IPS-NIHi7 (cell line): ENCODE results near the gene SLAMF8.

Experiments used
- DNase-seq: peaks from one replicate; pipeline ENCODE4 v3.0.0; 2012; ENCODE audit warnings: mixed read lengths; ENCODE audit errors: extremely low spot score

Gene SLAMF8

DNA sequence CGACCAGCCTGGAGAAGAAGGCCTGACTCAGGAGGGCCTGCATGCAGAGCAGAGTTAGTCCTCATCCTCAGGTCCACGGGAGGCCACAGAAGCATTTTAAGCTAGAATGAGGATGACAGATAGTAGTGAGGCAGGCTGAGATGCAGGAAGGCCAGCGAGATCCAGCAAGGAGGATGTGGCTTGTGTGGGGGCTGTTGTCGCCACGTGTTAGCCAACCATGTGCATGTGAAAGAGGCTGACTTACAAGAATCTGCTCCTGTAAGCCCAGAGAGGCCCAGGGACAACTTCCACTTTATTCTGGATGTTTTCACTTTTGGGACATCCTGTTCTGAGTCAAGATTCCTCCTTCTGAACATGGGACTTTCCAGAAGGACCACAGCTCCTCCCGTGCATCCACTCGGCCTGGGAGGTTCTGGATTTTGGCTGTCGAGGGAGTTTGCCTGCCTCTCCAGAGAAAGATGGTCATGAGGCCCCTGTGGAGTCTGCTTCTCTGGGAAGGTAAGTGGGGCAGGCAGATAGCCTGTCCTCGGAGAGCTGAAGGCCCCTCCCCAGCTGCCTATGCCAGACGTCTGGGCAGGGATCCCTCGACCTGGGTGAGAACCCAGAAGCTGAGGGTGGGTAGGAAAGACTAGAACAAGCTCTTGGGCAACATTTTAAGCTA is at the start of gene SLAMF8:
TSS of gene SLAMF8 (plus strand) at position 433 of the 661 bp plus-strand sequence. CDS start at position 459, 26 bp downstream.
- DNase-seq: no peak

DNA sequence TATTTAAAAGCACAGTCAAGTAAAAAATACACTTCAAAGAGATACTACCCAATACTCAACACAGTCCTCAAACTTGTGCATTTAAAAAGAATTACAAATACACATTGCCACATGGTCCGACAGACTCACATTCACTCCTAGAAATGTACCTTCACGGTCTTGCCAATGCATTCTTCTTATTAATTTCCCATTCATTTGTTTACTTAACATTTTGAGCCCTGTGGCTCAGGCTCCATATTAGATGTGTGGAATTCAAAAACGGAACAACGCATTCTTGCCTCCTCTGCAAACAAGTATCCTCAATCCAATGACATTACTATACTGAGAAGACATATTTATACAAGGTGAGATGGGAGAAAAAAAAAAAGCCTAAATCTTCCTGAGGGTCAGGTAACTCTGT is 48.4 kb upstream of the SLAMF8 start:
- no peak for DNase-seq

DNA sequence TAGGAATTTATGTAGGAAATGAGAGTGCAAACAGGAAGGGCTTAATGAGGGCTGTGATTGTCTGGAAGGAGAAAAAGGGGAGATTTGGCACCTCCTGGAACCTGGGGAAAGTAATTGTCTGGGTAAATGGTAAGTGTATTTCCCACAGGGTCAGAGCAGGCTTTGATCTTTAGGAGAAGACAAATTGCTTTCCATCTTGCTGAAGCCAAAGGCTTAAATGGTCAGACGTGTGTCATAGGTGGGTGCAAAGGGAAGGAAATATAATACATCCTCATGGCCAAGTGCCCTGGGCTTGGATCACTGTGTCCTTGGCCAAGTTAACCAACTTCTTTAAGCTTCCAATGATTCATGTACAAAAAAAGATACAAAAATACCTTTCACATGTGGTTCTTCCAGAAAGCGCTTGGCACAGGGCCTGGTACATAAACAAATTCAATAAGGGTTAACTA is 47.2 kb upstream of the SLAMF8 start:
- no peak for DNase-seq

DNA sequence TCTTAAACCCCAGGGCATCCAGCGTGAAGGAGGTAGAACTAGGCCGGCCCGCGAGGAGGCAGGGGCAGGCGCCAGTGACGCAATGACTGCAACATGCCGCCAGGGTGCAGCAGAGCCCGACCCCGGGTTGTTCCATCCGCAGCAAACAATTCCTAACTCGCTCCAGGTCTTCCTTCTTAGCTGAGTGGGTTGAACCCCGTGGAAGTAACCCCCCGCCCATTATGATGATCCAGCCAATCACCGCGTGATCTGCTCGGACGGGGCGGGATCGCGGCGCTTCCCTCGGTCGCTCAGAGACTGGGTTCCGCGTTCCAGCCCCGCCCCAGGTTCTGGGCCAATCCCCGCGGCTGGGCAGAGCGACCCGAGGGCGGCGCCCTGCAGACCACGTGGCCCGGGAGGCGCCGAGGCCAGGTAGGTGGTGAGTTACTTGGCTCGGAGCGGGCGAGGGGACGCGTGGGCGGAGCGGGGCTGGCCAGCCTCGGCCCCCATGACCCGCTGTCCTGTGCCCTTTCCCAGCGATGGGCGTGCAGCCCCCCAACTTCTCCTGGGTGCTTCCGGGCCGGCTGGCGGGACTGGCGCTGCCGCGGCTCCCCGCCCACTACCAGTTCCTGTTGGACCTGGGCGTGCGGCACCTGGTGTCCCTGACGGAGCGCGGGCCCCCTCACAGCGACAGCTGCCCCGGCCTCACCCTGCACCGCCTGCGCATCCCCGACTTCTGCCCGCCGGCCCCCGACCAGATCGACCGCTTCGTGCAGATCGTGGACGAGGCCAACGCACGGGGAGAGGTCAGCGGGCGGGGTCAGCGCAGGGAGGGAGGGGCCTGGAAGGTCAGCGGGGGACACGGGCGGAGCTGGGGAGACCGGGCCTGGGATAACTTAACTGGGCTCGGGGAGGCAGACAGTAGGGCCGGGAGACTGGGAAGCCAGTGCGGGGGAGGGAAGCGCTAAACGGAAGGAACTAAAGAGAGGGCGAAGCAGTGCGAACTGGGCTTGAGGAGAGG is 45.8 kb upstream of the SLAMF8 start, which contains the start of gene DUSP23:
TSS of gene DUSP23 (plus strand) at position 380 of the 1,000 bp plus-strand sequence. CDS start at position 519, 139 bp downstream.
- DNase-seq: peak; percentile 98

DNA sequence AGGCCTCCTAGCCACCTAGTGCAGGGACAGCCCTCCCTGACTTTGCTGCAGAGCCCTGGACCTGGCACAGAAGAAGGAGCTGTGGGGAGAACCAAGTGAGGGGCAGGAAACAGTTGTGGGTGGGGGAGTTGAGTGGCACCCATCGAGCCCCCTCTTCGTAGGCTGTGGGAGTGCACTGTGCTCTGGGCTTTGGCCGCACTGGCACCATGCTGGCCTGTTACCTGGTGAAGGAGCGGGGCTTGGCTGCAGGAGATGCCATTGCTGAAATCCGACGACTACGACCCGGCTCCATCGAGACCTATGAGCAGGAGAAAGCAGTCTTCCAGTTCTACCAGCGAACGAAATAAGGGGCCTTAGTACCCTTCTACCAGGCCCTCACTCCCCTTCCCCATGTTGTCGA is 44.7 kb upstream of the SLAMF8 start:
- no peak for DNase-seq

DNA sequence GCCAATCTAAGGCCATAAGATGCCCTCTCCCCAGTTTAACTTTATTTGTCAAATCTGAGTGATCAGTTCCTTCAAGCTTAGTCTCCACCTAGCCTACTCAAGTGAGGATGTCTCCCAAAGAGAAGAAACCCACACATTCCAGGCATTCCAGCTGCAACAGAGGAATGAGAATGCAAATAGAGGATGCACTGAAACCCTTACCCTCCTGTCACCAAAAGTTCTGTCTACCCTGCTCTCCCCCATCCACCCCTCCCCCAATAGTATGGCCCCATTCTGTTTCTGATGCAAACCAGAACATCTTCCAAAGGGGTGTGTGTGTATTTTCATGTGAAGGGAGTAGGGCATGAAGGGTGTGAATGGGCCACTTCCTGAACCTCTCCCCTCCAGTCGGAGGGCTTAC is 42.9 kb upstream of the SLAMF8 start:
- DNase-seq: peak; percentile 26

DNA sequence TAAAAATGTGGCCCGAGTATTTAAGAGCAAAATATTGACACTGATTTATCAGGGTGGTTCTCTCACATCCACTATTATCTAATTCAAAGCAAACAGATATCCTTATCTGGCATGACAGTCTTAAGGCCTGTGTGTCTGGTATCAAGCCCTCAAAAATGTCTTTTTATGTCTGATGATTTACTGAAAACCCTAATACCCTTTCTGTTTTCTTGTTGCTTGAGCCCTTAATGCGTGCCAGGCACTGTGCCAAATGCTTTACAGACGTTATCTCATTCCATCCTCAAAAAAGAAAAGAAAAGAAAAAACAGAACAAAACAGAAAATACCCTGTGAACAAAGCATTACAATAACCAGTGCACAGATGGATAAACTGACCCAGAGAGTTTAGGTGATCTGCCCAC is 40.2 kb upstream of the SLAMF8 start:
- no peak for DNase-seq

DNA sequence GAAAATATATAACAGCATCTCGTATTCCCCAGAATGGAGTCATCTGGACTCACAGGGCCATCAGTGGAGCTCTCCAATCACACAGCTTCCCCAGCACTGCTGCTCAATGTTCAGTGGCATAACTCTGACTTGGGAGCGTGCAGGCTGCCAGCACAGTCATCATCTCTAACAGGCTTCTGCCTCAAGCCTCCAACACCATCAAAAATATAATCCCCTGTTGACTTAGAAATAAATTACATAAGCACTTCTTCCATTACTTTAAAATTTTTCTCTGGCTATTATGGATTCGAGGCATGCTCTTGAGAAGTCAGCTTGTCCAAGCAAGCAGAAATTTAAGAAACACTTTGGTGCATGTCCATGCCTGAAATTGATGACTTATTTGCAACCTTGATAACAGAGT is 39.7 kb upstream of the SLAMF8 start:
- no peak for DNase-seq

DNA sequence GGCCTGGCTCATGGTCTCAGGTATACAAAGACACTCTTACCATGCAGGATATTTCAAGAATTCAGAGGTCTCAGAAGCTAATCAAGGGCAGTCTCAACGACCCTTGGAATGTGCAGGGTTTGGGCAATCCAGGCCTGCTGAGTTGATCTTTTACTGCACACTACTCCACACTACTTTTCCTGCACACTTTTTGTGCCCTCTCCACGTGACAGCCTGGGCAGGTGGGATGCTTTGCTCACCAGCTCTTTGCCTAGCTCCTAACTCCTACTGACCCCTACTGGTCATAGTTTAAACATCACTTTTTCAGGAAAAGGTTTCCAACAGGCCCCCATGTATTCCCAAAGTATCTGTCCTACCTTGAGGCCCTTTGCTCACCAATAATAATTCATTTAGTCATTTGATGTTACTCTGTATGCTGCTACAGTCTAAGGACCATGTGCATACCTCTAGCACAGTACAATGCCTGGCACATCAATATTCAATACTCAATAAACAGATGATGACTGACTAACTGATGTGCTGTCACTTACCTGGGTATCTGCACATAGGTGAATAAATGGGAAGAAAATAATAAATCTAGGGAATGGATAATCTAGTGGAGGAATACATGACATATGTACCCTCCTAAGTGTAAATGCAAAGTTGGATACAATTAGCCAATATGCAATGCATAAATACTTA is 36.3 kb upstream of the SLAMF8 start:
- DNase-seq: peak; percentile 73

DNA sequence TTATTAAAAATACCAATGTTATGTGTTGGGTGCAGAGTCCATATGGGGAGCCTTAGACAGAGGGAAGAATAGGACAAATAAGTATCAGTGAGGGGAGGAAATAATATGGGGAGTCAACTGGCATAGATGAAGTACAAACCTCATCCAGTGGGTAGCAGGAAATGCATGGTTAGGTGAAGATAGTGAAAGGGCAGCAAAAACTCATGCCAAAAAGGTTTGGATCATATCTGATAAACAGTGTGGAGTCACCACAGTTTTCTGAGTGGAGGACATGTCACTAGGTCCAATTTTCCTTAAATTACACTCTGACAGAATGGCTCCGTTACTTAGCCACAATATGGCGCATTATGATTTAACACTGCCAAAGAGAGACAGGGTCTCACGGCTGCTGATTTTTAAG is 35.6 kb upstream of the SLAMF8 start:
- DNase-seq: no peak

DNA sequence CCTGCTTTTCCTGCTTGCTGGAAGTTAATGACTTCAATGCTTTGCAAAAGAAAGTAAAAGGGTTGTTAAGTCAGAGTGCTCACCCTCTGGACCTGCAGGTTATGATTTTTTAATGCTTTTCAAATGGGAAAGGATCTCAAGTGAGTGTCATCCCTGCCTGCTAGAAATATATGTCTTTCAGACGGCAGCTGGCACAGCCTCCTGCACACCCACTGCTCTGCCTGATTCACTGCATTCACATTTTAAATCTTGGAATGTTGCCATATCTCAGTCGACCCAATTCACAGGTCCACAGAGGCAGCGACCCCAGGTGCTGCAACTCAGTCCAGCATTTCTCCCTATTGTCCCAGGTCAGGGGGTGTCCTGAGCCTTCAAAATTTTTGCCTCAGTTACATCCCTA is 35.2 kb upstream of the SLAMF8 start:
- DNase-seq: no peak

DNA sequence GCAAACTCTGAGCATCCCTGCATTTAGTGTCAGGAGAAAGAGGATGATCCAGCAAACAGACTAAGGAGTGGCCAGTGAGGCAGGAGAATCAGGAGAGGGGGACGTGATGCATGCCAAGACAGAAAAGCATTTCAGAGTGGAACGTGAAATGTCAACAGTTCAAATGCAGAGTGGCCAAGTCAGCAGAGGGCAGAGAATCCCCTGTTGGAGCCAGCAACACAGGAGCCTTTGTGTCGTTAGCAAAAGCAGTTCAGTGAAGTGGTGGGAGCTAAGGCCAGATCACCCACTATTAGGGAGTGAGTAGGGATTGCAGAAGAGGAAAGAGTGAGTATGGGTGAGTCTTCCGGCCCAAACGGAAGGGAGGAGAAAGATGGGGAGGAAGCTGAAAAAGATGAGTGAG is 31.1 kb upstream of the SLAMF8 start:
- DNase-seq: no peak

DNA sequence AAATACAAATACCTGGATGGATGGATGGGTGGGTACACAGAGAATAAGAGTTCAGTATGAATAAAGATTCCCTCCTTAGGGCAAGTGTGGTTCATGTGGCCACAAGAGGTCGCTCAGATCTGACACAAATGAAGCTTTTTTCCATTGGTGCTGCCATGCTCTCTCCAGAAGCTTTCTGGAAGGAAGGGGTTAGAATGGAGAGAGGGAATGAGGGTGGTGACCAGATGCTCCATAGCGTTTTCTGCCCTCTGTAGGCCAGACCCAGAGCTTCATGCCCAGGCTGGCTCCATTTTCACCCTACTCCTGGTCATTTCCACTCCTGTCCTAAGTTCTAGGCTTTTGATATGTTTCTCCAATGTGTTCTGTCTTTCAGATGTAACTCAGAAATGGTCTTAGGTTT is 27.8 kb upstream of the SLAMF8 start:
- peak; percentile 93 for DNase-seq

DNA sequence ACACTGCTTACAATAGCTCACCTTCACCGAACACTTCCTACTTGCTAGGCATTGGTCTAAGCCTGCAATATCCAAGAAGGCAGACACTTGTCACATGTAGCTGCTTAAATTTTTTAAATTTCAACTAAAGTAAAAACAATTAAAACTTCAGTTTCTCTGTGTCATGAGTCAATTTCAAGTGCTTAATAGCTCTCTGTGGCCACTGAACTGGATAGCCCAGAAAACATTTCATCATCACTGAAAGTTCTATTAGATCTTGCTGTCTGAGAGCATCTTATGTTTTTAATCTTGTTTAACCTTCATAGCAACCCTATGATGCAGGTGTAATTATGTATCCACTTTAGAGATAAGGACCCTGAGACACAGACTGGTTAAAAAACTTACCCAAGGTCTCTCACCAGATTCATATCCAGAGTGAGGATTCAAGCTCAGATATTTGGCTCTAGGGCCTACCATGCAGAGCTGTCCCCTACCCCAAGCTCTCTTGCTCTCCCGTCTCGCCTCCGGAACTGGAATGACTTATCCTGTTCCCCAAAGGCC is 27.2 kb upstream of the SLAMF8 start:
- DNase-seq: no peak

DNA sequence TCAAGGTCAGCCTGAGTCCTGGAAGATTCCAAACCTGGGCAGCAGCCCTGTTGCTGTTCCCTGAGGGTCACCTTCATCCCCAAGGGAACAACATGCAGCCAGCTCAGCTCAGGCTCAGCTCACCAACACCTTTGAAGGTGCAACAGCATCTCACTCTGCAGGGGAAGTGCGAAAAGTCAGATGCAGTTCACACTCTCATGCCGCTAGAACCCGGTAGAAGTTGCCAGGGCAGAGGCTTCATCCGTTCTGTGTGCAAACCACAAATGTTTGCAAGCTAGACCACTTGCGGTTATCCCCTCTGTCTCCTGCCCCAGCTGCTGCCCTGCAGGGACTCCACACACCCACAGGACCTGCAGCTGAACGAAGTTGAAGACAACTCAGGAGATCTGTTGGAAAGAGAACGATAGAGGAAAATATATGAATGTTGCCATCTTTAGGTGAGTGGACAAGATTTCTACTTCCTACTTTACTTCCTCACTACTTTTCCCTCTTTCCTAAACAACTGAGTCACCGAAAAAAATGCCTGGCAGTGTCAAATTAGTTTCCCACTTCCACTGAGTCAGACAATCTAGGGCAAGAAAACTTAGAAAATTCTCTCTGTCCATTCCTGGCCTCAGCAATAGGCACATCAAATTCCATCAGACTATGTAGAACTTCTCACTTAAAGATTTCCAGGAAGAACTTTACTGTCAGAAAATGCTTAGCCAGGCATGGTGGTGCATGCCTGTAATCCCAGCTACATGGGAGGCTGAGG is 26.3 kb upstream of the SLAMF8 start:
- no peak for DNase-seq

DNA sequence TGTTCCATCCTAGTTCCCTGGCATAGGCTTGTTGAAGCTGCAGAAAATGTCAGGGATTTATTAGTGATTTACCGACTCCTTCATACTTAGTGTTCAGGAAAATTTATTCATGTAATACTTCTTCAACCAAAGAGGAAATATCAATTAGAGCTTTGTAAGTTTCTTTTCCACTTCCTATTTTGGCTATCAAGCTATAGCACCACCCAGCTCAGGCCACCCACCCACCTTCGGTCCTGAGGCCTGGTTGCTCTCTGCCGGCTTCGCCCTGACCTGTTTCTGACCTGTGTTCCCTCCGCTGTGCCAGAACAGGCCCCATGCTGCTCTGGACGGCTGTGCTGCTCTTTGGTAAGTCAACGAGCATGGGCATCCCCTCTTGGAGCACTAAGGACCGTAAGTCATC is 24.6 kb upstream of the SLAMF8 start, which contains the start of gene FCRL6:
TSS of gene FCRL6 (plus strand) at position 250 of the 400 bp plus-strand sequence. CDS start at position 315, 65 bp downstream.
- no peak for DNase-seq

DNA sequence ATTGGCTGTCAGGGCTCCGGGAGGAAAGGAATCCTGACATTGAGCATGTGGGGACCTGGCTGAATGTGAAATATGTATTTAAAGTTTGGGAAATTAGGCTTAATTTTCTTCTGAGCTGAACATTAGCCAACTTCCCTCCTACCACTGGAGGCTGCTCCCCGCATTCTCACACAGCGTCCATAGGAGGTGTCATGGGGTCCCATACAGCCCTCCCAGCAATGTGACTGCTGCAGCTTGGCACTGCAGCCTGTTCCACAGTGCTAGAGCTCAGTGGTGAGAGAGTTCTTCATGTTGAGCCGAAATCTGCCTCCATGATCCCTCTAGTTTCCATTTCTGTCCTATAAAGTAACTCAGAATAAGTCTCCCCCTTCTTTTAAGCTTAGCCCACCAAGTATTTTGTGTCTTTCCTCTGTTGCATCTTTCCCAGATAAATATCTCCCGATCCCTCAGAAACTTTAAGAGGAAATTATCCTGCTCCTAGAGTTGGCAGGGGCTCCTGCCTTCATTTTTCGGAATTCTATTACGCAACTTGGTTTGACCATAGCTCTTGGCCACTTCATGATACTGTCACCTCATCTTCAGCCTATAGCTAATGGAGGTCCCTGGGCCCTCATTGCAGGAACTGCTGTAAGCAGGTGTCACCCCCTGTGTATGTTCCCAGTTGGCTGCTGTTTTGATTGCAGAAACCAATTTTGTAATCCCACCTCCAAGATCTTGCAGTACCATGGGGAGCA is 22.6 kb upstream of the SLAMF8 start:
- peak; percentile 44 for DNase-seq

DNA sequence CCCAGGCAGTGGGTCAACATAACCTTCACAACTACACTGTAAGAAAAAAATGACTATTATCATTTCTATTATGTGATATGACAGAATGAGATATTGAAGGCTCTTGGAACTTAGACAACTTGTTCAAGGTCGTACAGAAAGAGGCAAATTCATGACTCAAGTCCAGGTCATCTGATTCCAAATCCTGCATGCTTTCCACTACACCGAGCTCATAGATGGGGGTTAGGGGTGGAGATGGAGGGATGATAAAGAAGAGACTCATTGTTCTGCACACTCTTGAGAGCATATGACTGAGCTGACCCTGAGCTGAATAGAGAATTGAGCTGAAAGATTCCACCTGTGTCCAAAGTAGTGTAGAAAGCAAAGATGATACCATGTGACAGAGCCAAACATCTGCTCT is 21.7 kb upstream of the SLAMF8 start:
- DNase-seq: no peak

DNA sequence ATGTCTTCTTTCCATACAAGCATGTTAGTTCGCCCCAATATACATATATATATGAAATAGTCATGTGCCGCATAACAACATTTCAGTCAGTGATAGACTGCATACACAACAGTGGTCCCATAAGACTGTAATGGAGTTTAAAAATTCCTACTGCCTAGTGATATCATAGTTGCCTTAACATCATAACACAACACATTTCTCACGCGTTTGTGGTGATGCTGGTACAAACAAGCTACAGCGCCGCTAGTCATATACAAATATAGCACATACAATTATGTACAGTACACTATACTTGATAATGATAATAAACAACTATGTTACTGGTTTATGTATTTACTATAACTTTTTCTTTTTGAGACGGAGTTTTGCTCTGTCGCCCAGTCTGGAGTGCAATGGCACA is 10.7 kb upstream of the SLAMF8 start:
- DNase-seq: no peak
